ENCODE measurements around the gene DEF6. TPM values are rescaled to one million over a fixed set of nuclear protein-coding genes. Genes with fewer than 3 reads are reported as not detected.
A peak's percentile ranks its signal among the peaks of the same experiment; 100 is the strongest.

The DEF6 gene
- total and polyA plus RNA-seq, 4 donors = 1.0 to 6.3 (median 2.5) TPM

DNA sequence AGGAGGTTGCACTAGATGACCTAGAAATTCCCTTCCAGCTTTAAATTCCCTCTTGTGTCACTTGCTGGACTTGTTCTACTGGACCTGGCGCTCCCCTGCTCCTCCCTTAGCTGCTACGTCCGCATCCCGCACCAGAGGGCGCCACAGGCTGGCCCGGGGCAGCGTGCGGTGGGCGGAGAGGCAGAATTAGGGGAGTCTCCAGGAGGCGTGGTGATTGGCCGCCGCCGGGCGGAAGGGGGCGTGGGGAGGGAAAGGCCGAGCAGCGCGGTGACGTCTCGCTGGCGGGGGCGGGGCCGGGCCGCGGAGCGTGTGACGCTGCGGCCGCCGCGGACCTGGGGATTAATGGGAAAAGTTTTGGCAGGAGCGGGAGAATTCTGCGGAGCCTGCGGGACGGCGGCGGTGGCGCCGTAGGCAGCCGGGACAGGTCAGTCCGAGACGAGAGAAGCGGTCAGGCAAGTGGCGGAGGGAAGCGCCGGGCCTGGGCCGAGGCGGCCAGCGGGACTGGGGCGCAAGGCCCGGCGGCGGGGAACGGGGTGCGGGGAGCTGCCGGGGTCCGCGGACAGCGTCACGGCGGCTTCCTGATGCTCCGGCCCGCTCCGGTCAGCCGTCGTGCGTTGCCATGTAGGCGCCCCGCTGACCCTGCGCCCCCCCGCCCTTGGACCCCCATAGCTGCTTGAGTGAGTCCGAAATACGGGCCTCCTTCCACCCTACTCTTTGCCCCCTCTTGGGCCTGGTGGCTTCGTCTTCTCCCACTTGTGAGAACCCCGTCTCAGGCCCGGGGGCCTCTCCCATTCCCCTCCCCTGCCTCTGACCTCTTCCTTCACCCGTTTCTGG lies 44.9 kb downstream of the DEF6 start, which contains the start of gene PPARD:
Gene PPARD, plus strand, starts transcription at position 301 of the 834 bp plus-strand sequence. CDS start 68,530 bp downstream, outside the sequence.
- H3K4me3 ChIP-seq (ENCODE audit: low read depth in 1 of 3, low read length in 3 of 3) = peak within 1 kb of the TSS; percentile 73 to 91 (median 86)
- H3K27me3 ChIP-seq (ENCODE audit: control insufficient read depth in 4 of 4, insufficient read depth in 4 of 4, low read length in 3 of 4) = no peaks in the 10 kb centered on the region
- no peak for TF ChIP-seq TAF1 (conservative IDR thresholded peaks at IDR 0.05)
- no peak for TF ChIP-seq ATF3 (IDR thresholded peaks at IDR 0.05)
- TF ChIP-seq YY1 (IDR thresholded peaks at IDR 0.05) = no peak
- TF ChIP-seq EGR1 (IDR thresholded peaks at IDR 0.05; ENCODE audit: low read depth in 2 of 2) = peak; percentile 73 to 86
- TF ChIP-seq CTCF (IDR thresholded peaks at IDR 0.05; ENCODE audit: low read depth, low read length, missing input control) = peak; percentile 100
- no peak for TF ChIP-seq FOXA2 (IDR thresholded peaks at IDR 0.05)
- peak; percentile 22 for TF ChIP-seq FOXA1 (IDR thresholded peaks at IDR 0.05)
- peak in 1 of 2 donors; percentile 26 for TF ChIP-seq HNF4A (conservative IDR thresholded peaks at IDR 0.05)
- peak; percentile 100 for TF ChIP-seq RAD21 (IDR thresholded peaks at IDR 0.05)
- TF ChIP-seq GABPA (IDR thresholded peaks at IDR 0.05 in 1 of 2, conservative IDR thresholded peaks at IDR 0.05 in 1 of 2) = peak in 1 of 2 donors; percentile 42
- no peak for TF ChIP-seq HNF4G (IDR thresholded peaks at IDR 0.05)
- TF ChIP-seq, protein P1, sequence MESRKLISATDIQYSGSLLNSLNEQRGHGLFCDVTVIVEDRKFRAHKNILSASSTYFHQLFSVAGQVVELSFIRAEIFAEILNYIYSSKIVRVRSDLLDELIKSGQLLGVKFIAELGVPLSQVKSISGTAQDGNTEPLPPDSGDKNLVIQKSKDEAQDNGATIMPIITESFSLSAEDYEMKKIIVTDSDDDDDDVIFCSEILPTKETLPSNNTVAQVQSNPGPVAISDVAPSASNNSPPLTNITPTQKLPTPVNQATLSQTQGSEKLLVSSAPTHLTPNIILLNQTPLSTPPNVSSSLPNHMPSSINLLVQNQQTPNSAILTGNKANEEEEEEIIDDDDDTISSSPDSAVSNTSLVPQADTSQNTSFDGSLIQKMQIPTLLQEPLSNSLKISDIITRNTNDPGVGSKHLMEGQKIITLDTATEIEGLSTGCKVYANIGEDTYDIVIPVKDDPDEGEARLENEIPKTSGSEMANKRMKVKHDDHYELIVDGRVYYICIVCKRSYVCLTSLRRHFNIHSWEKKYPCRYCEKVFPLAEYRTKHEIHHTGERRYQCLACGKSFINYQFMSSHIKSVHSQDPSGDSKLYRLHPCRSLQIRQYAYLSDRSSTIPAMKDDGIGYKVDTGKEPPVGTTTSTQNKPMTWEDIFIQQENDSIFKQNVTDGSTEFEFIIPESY (IDR thresholded peaks at IDR 0.05) = no peak
- no peak for TF ChIP-seq REST (IDR thresholded peaks at IDR 0.05)
- TF ChIP-seq JUND (IDR thresholded peaks at IDR 0.05) = no peak
- TF ChIP-seq NR2F2 (IDR thresholded peaks at IDR 0.05) = no peak
- TF ChIP-seq SP1 (IDR thresholded peaks at IDR 0.05) = peak; percentile 69
- no peak for TF ChIP-seq RXRA (IDR thresholded peaks at IDR 0.05)
- TF ChIP-seq MAX (IDR thresholded peaks at IDR 0.05) = no peak

More for the DNA sequence above, 44.9 kb downstream of the DEF6 start, which contains the start of gene PPARD:
- WGBS = under 1% methylated on average over 77 of the region's 77 CpGs
- Histone ChIP-seq H3K36me3 (ENCODE audit: control insufficient read depth in 4 of 4, insufficient read depth in 3 of 4, low read depth in 1 of 4, low read length in 3 of 4) (peaks cover 0 to 10% (median 6%) of the 10 kb centered on the region in 4 donors), H3K9ac (ENCODE audit: low read depth in 1 of 2, low read length in 2 of 2) (peak within 1 kb of the TSS; percentile 66 to 77), H3K4me1 (ENCODE audit: control insufficient read depth in 4 of 4, insufficient read depth in 4 of 4, low read length in 3 of 4) (peaks cover 0 to 26% (median 22%) of the 10 kb centered on the region in 4 donors), H3K27ac (ENCODE audit: low read depth in 1 of 2, low read length in 2 of 2) (peak within 1 kb of the TSS; percentile 83 to 84), H3K9me3 (ENCODE audit: control insufficient read depth in 4 of 4, low read length in 3 of 4) (no peaks in the 10 kb centered on the region)
- DNase-seq (ENCODE audit: low spot score) = peak; percentile 98

All from liver (tissue), 9 donors.